HEK293 (cell line): Measurements from ENCODE around the gene TMEM259.

Experiments used
- CTCF ChIA-PET: fragments of 350-600 bp; formaldehyde crosslinking; extraction: SDS; loops from one replicate; lab custom pipeline; 2021; ENCODE audit warnings: antibody characterized with exemption; lab: Yijun Ruan, JAX
- POLR2A ChIA-PET: fragments of 300-600 bp; formaldehyde crosslinking; extraction: SDS; loops from one replicate; lab custom pipeline; 2020; ENCODE audit warnings: antibody characterized with exemption, inconsistent platforms; lab: Yijun Ruan, JAX
- H3K27ac ChIP-seq: fragments of 200-500 bp; sonication (Bioruptor generic); 2 replicates; pipeline ENCODE4 v1.5.1; 2014; ENCODE audit warnings: low read depth, low read length, control low read depth, inconsistent platforms; ENCODE audit errors: extremely low read depth
- H3K36me3 ChIP-seq, 2 experiments: fragments of 200-500 bp in 1 of 2; sonication (Bioruptor generic) in 1 of 2; 1 replicate in 1 of 2; 2 replicates in 1 of 2; pipeline ENCODE4 v1.5.1; 2014 to 2017; ENCODE audit warnings: inconsistent platforms in 2 of 2, low read length in 2 of 2; ENCODE audit not compliant: control insufficient read depth in 2 of 2, insufficient read depth in 1 of 2
- H3K4me1 ChIP-seq: fragments of 200-500 bp; sonication (Bioruptor generic); 2 replicates; pipeline ENCODE4 v1.5.1; 2014; ENCODE audit warnings: mild to moderate bottlenecking, low read length, inconsistent platforms; ENCODE audit not compliant: control insufficient read depth, insufficient read depth
- H3K4me3 ChIP-seq: 2 replicates; pipeline ENCODE4 v1.5.1; 2011; ENCODE audit warnings: low read depth, mild to moderate bottlenecking, control low read depth, low read length, moderate library complexity
- H3K9me3 ChIP-seq: fragments of 200-500 bp; sonication (Bioruptor generic); 2 replicates; pipeline ENCODE4 v1.5.1; 2014; ENCODE audit warnings: low read depth, low read length, inconsistent platforms; ENCODE audit not compliant: control insufficient read depth, insufficient read depth
- BCL11A ChIP-seq: fragments of 450-650 bp; formaldehyde crosslinking; IDR thresholded peaks from 2 replicates; pipeline ENCODE4 v1.5.1; 2016; ENCODE audit warnings: low read depth, missing biosample characterization, missing genetic modification characterization
- GFI1B ChIP-seq: fragments of 450-650 bp; formaldehyde crosslinking; IDR thresholded peaks from 2 replicates; pipeline ENCODE4 v1.5.1; 2016; ENCODE audit warnings: missing biosample characterization, missing genetic modification characterization
- KLF7 ChIP-seq: fragments of 450-650 bp; formaldehyde crosslinking; IDR thresholded peaks from 2 replicates; pipeline ENCODE4 v1.5.1; 2016; ENCODE audit warnings: missing biosample characterization, missing genetic modification characterization, borderline replicate concordance
- KLF9 ChIP-seq: fragments of 450-650 bp; formaldehyde crosslinking; IDR thresholded peaks from 2 replicates; pipeline ENCODE4 v1.5.1; 2016; ENCODE audit warnings: missing biosample characterization, missing genetic modification characterization, low read depth
- MEIS1 ChIP-seq: sonication (generic); formaldehyde crosslinking; IDR thresholded peaks from 2 replicates; pipeline ENCODE4 v1.8.1; 2022; ENCODE audit warnings: missing genetic modification reagents, mild to moderate bottlenecking, borderline replicate concordance
- MYNN ChIP-seq: fragments of 450-650 bp; formaldehyde crosslinking; IDR thresholded peaks from 2 replicates; pipeline ENCODE4 v1.5.1; 2016; ENCODE audit warnings: missing biosample characterization, missing genetic modification characterization, borderline replicate concordance
- MZF1 ChIP-seq: fragments of 450-650 bp; formaldehyde crosslinking; IDR thresholded peaks from 2 replicates; pipeline ENCODE4 v1.5.1; 2017; ENCODE audit warnings: missing biosample characterization, missing genetic modification characterization, borderline replicate concordance
- RBAK ChIP-seq: fragments of 450-650 bp; formaldehyde crosslinking; IDR thresholded peaks from 2 replicates; pipeline ENCODE4 v1.5.1; 2016; ENCODE audit warnings: missing biosample characterization, missing genetic modification characterization
- SALL2 ChIP-seq: fragments of 450-650 bp; formaldehyde crosslinking; IDR thresholded peaks from 2 replicates; pipeline ENCODE4 v1.5.0; 2017; ENCODE audit warnings: missing biosample characterization, mild to moderate bottlenecking, missing genetic modification characterization, borderline replicate concordance
- ZNF214 ChIP-seq: fragments of 450-650 bp; formaldehyde crosslinking; IDR thresholded peaks from 2 replicates; pipeline ENCODE4 v1.5.1; 2017; ENCODE audit warnings: missing biosample characterization, mild to moderate bottlenecking, missing genetic modification characterization, borderline replicate concordance
- ZNF223 ChIP-seq: fragments of 450-650 bp; formaldehyde crosslinking; IDR thresholded peaks from 2 replicates; pipeline ENCODE4 v1.5.1; 2016; ENCODE audit warnings: missing biosample characterization, missing genetic modification characterization
- ZNF423 ChIP-seq: fragments of 450-650 bp; formaldehyde crosslinking; IDR thresholded peaks from 2 replicates; pipeline ENCODE4 v1.5.1; 2016; ENCODE audit warnings: missing biosample characterization, missing genetic modification characterization
- ZNF585B ChIP-seq: fragments of 450-650 bp; formaldehyde crosslinking; IDR thresholded peaks from 2 replicates; pipeline ENCODE4 v1.5.1; 2016; ENCODE audit warnings: missing biosample characterization, missing genetic modification characterization
- ZNF610 ChIP-seq: fragments of 450-650 bp; formaldehyde crosslinking; IDR thresholded peaks from 2 replicates; pipeline ENCODE4 v1.5.1; 2016; ENCODE audit warnings: missing biosample characterization, missing genetic modification characterization, borderline replicate concordance
- ZNF623 ChIP-seq: fragments of 450-650 bp; formaldehyde crosslinking; IDR thresholded peaks from 2 replicates; pipeline ENCODE4 v1.5.1; 2016; ENCODE audit warnings: missing biosample characterization, missing genetic modification characterization
- ZNF747 ChIP-seq: fragments of 450-650 bp; formaldehyde crosslinking; IDR thresholded peaks from 2 replicates; pipeline ENCODE4 v1.5.1; 2016; ENCODE audit warnings: missing biosample characterization, missing genetic modification characterization
- ZNF830 ChIP-seq: fragments of 450-650 bp; IDR thresholded peaks from 2 replicates; pipeline ENCODE4 v1.5.0; 2018; ENCODE audit warnings: missing biosample characterization, missing genetic modification characterization, low read depth, mild to moderate bottlenecking, moderate library complexity
- ZNF843 ChIP-seq: fragments of 450-650 bp; formaldehyde crosslinking; IDR thresholded peaks from 2 replicates; pipeline ENCODE4 v1.5.1; 2016; ENCODE audit warnings: missing biosample characterization, missing genetic modification characterization
- TF ChIP-seq, protein P1 (sequence below): fragments of 450-650 bp; formaldehyde crosslinking; conservative IDR thresholded peaks from 2 replicates; pipeline ENCODE4 v1.5.1; 2016; ENCODE audit warnings: low read depth, missing biosample characterization, missing genetic modification characterization
- TF ChIP-seq, protein P2 (sequence below): fragments of 450-650 bp; formaldehyde crosslinking; IDR thresholded peaks from 2 replicates; pipeline ENCODE4 v1.5.0; 2017; ENCODE audit warnings: missing biosample characterization, missing genetic modification characterization, borderline replicate concordance
- TF ChIP-seq, protein P3 (sequence below): fragments of 450-650 bp; formaldehyde crosslinking; IDR thresholded peaks from 2 replicates; pipeline ENCODE4 v1.5.1; 2016; ENCODE audit warnings: missing biosample characterization, missing genetic modification characterization, borderline replicate concordance
- TF ChIP-seq, protein P4 (sequence below): fragments of 450-650 bp; formaldehyde crosslinking; IDR thresholded peaks from 2 replicates; pipeline ENCODE4 v1.5.1; 2016; ENCODE audit warnings: missing biosample characterization, missing genetic modification characterization
- TF ChIP-seq, protein P5 (sequence below): sonication (generic); formaldehyde crosslinking; IDR thresholded peaks from 2 replicates; pipeline ENCODE4 v1.8.1; 2022; ENCODE audit warnings: mild to moderate bottlenecking, moderate library complexity, missing genetic modification reagents

TMEM259 gene

DNA sequence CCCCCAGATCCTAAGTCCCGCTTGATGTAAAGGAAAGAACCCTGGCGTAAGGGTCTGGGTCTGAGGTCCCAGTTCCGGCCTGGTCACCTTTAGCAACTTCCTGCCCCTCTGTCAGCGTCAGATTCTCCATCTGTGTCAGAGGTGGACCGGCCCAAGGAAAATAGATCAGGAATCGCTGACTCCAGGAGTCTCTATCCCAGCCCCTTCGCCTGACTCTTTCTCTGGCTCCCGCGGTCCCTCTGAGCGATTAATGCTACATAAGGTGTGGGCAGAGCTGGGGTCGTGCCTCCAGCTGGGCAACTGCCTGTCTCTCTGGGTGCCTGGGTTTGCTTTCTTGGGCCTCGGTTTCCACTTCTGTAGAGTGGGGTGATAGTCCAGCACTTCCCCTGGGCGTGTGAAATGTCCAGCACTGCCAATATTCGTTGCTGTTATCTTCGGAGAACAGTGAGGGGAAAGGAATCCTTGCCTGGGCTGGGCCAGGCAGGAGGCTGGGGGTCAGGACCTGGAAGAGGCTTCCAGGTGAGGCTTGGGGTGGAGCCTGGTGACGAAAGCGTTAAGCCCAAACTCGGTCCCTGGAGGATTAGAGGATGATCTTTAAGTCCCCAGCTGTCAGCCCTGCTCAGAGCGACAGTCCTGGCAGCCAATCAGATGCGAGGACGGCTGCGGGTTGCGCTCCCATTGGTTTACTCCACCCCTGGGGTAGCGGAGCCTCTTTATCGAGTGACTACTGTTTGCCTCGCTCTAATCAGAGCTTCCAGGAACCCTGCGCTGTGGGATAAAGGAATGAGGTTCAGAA, 19.8 kb upstream of the TMEM259 start:
- peak overlapping the region; percentile 54 for H3K4me3 ChIP-seq
- no peaks in the 10 kb centered on the region for H3K9me3 ChIP-seq
- H3K36me3 ChIP-seq: peaks cover 0 to 21% of the 10 kb centered on the region in 2 experiments; a peak in 2 of 3 replicates
- H3K4me1 ChIP-seq: no peaks in the 10 kb centered on the region; the same call in 1 of the 2 replicates
- peak overlapping the region; percentile 21; the same call in 1 of the 2 replicates for H3K27ac ChIP-seq
- POLR2A ChIA-PET: interaction anchor here (0.7 to 5.8 kb wide), 8 partner anchors 13 to 229 kb away, joined by 3 to 60 read pairs (median 4); partner anchors contain the start of genes CIRBP, CNN2 and GPX4
- CTCF ChIA-PET: interaction anchor here (0.6 to 1.4 kb wide), 3 partner anchors 13 to 25 kb away, joined by 3 to 6 read pairs (median 4); no protein-coding TSS in a partner anchor
- TF ChIP-seq ZNF214 (tag by site-specific recombination) (no peak), ZNF610 (tag by site-specific recombination) (0 out of 2 replicates have a peak, but pooled peaks have one; percentile 33), KLF7 (tag by site-specific recombination) (peak; percentile 60; the same call in 1 of the 2 replicates), SALL2 (tag by site-specific recombination) (no peak), MZF1 (tag by site-specific recombination) (no peak; the same call in 1 of the 2 replicates), ZNF423 (peak; percentile 56; the same call in 1 of the 2 replicates), ZNF223 (tag by site-specific recombination) (no peak), BCL11A (0 out of 2 replicates have a peak, but pooled peaks have one; percentile 51), ZNF830 (tag by site-specific recombination) (no peak), ZNF747 (tag by site-specific recombination) (no peak), GFI1B (no peak), MEIS1 (CRISPR knock-in tag) (no peak), RBAK (no peak), KLF9 (tag by site-specific recombination) (no peak), ZNF623 (peak; percentile 17; the same call in 1 of the 2 replicates), MYNN (tag by site-specific recombination) (no peak), ZNF585B (tag by site-specific recombination) (no peak), ZNF843 (tag by site-specific recombination) (no peak; the same call in none of the 2 replicates)
- TF ChIP-seq, protein P1, sequence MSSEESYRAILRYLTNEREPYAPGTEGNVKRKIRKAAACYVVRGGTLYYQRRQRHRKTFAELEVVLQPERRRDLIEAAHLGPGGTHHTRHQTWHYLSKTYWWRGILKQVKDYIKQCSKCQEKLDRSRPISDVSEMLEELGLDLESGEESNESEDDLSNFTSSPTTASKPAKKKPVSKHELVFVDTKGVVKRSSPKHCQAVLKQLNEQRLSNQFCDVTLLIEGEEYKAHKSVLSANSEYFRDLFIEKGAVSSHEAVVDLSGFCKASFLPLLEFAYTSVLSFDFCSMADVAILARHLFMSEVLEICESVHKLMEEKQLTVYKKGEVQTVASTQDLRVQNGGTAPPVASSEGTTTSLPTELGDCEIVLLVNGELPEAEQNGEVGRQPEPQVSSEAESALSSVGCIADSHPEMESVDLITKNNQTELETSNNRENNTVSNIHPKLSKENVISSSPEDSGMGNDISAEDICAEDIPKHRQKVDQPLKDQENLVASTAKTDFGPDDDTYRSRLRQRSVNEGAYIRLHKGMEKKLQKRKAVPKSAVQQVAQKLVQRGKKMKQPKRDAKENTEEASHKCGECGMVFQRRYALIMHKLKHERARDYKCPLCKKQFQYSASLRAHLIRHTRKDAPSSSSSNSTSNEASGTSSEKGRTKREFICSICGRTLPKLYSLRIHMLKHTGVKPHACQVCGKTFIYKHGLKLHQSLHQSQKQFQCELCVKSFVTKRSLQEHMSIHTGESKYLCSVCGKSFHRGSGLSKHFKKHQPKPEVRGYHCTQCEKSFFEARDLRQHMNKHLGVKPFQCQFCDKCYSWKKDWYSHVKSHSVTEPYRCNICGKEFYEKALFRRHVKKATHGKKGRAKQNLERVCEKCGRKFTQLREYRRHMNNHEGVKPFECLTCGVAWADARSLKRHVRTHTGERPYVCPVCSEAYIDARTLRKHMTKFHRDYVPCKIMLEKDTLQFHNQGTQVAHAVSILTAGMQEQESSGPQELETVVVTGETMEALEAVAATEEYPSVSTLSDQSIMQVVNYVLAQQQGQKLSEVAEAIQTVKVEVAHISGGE (tag by site-specific recombination): no peak
- TF ChIP-seq, protein P2, sequence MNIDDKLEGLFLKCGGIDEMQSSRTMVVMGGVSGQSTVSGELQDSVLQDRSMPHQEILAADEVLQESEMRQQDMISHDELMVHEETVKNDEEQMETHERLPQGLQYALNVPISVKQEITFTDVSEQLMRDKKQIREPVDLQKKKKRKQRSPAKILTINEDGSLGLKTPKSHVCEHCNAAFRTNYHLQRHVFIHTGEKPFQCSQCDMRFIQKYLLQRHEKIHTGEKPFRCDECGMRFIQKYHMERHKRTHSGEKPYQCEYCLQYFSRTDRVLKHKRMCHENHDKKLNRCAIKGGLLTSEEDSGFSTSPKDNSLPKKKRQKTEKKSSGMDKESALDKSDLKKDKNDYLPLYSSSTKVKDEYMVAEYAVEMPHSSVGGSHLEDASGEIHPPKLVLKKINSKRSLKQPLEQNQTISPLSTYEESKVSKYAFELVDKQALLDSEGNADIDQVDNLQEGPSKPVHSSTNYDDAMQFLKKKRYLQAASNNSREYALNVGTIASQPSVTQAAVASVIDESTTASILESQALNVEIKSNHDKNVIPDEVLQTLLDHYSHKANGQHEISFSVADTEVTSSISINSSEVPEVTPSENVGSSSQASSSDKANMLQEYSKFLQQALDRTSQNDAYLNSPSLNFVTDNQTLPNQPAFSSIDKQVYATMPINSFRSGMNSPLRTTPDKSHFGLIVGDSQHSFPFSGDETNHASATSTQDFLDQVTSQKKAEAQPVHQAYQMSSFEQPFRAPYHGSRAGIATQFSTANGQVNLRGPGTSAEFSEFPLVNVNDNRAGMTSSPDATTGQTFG (tag by site-specific recombination): no peak
- TF ChIP-seq, protein P3, sequence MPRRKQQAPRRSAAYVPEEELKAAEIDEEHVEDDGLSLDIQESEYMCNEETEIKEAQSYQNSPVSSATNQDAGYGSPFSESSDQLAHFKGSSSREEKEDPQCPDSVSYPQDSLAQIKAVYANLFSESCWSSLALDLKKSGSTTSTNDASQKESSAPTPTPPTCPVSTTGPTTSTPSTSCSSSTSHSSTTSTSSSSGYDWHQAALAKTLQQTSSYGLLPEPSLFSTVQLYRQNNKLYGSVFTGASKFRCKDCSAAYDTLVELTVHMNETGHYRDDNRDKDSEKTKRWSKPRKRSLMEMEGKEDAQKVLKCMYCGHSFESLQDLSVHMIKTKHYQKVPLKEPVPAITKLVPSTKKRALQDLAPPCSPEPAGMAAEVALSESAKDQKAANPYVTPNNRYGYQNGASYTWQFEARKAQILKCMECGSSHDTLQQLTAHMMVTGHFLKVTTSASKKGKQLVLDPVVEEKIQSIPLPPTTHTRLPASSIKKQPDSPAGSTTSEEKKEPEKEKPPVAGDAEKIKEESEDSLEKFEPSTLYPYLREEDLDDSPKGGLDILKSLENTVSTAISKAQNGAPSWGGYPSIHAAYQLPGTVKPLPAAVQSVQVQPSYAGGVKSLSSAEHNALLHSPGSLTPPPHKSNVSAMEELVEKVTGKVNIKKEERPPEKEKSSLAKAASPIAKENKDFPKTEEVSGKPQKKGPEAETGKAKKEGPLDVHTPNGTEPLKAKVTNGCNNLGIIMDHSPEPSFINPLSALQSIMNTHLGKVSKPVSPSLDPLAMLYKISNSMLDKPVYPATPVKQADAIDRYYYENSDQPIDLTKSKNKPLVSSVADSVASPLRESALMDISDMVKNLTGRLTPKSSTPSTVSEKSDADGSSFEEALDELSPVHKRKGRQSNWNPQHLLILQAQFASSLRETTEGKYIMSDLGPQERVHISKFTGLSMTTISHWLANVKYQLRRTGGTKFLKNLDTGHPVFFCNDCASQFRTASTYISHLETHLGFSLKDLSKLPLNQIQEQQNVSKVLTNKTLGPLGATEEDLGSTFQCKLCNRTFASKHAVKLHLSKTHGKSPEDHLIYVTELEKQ (tag by site-specific recombination): 0 out of 2 replicates have a peak, but pooled peaks have one; percentile 17
- TF ChIP-seq, protein P4, sequence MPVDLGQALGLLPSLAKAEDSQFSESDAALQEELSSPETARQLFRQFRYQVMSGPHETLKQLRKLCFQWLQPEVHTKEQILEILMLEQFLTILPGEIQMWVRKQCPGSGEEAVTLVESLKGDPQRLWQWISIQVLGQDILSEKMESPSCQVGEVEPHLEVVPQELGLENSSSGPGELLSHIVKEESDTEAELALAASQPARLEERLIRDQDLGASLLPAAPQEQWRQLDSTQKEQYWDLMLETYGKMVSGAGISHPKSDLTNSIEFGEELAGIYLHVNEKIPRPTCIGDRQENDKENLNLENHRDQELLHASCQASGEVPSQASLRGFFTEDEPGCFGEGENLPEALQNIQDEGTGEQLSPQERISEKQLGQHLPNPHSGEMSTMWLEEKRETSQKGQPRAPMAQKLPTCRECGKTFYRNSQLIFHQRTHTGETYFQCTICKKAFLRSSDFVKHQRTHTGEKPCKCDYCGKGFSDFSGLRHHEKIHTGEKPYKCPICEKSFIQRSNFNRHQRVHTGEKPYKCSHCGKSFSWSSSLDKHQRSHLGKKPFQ (tag by site-specific recombination): no peak
- TF ChIP-seq, protein P5, sequence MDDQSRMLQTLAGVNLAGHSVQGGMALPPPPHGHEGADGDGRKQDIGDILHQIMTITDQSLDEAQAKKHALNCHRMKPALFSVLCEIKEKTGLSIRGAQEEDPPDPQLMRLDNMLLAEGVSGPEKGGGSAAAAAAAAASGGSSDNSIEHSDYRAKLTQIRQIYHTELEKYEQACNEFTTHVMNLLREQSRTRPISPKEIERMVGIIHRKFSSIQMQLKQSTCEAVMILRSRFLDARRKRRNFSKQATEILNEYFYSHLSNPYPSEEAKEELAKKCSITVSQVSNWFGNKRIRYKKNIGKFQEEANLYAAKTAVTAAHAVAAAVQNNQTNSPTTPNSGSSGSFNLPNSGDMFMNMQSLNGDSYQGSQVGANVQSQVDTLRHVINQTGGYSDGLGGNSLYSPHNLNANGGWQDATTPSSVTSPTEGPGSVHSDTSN: peak; percentile 93; the same call in 1 of the 2 replicates
